ENCODE data around the gene HHIPL2.

- no peak for TF ChIP-seq ZNF274 (IDR thresholded peaks at IDR 0.05; ENCODE audit: low read depth, low read length)
- TF ChIP-seq YY1 (IDR thresholded peaks at IDR 0.05; ENCODE audit: insufficient read depth, insufficient read length) = no peak
- TF ChIP-seq SUZ12 (IDR thresholded peaks at IDR 0.05; ENCODE audit: extremely low read depth, insufficient read depth, insufficient read length) = no peak
Measured at GRCh38 chr1:222592171-222592570, 44.3 kb upstream of the HHIPL2 start.
